Neural cell (in vitro differentiated cells): ENCODE measurements around the gene MIB1.

Source experiments
- EP300 ChIP-seq: fragments of 450-650 bp; conservative IDR thresholded peaks from 2 replicates; pipeline ENCODE4 v1.6.1; 2014; ENCODE audit warnings: antibody characterized with exemption, mild to moderate bottlenecking, moderate library complexity; ENCODE audit not compliant: poor library complexity, severe bottlenecking
- EZH2 ChIP-seq: fragments of 200-600, 300-800 bp; shearing (Covaris generic), sonication (generic); IDR thresholded peaks from 2 replicates; pipeline ENCODE4 v1.6.1; 2014; ENCODE audit warnings: antibody characterized with exemption, low read length, borderline replicate concordance, mild to moderate bottlenecking; ENCODE audit not compliant: insufficient read depth, poor library complexity, severe bottlenecking
- MXI1 ChIP-seq: fragments of 450-650 bp; conservative IDR thresholded peaks from 2 replicates; pipeline ENCODE4 v1.6.1; 2014; ENCODE audit warnings: antibody characterized with exemption, mild to moderate bottlenecking; ENCODE audit not compliant: poor library complexity, severe bottlenecking
- POLR2AphosphoS5 ChIP-seq: IDR thresholded peaks from 2 replicates; pipeline ENCODE4 v1.6.1; 2012
- RAD21 ChIP-seq: fragments of 450-650 bp; conservative IDR thresholded peaks from 2 replicates; pipeline ENCODE4 v1.6.1; 2014; ENCODE audit warnings: antibody characterized with exemption, mild to moderate bottlenecking, moderate library complexity
- REST ChIP-seq: IDR thresholded peaks from 2 replicates; pipeline ENCODE4 v1.6.1; 2012; ENCODE audit warnings: borderline replicate concordance
- TAF1 ChIP-seq: IDR thresholded peaks from 2 replicates; pipeline ENCODE4 v1.6.1; 2012; ENCODE audit warnings: low read depth
- TF ChIP-seq, protein P1 (sequence below): fragments of 450-650 bp; IDR thresholded peaks from 2 replicates; pipeline ENCODE4 v1.5.1; 2014; ENCODE audit warnings: antibody characterized with exemption, mild to moderate bottlenecking, moderate library complexity; ENCODE audit not compliant: poor library complexity, severe bottlenecking

GRCh38 chr18:21853775-21854552 lies 113.4 kb downstream of the MIB1 start:
- TF ChIP-seq, protein P1, sequence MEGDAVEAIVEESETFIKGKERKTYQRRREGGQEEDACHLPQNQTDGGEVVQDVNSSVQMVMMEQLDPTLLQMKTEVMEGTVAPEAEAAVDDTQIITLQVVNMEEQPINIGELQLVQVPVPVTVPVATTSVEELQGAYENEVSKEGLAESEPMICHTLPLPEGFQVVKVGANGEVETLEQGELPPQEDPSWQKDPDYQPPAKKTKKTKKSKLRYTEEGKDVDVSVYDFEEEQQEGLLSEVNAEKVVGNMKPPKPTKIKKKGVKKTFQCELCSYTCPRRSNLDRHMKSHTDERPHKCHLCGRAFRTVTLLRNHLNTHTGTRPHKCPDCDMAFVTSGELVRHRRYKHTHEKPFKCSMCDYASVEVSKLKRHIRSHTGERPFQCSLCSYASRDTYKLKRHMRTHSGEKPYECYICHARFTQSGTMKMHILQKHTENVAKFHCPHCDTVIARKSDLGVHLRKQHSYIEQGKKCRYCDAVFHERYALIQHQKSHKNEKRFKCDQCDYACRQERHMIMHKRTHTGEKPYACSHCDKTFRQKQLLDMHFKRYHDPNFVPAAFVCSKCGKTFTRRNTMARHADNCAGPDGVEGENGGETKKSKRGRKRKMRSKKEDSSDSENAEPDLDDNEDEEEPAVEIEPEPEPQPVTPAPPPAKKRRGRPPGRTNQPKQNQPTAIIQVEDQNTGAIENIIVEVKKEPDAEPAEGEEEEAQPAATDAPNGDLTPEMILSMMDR, result no peak
- TF ChIP-seq REST, result no peak
- TF ChIP-seq MXI1, result no peak
- no peak for TF ChIP-seq TAF1
- TF ChIP-seq POLR2AphosphoS5, result no peak
- TF ChIP-seq EP300, result no peak
- TF ChIP-seq EZH2, result no peak
- no peak for TF ChIP-seq RAD21
